ENCODE measurements around the gene ZNF668.

GRCh38 chr16:31043352-31043751 is 30.7 kb downstream of the ZNF668 start:
- TF ChIP-seq POLR2A (IDR thresholded peaks at IDR 0.05; ENCODE audit: low read length) (no peak), CTCF (IDR thresholded peaks at IDR 0.05) (no peak), MAX (IDR thresholded peaks at IDR 0.05) (no peak), ESRRA (IDR thresholded peaks at IDR 0.05; ENCODE audit: borderline replicate concordance, low read length) (no peak), ELK1 (IDR thresholded peaks at IDR 0.05; ENCODE audit: low read depth, low read length) (no peak), E2F6 (IDR thresholded peaks at IDR 0.05; ENCODE audit: borderline replicate concordance, low read depth) (no peak)
